ENCODE measurements around the gene KHDRBS1.
"Not testable (repeated sequence)": the region's sequence is repeated elsewhere in the genome, so short reads cannot be mapped to it uniquely, and the experiment has no call there.

- TF ChIP-seq POLR2A (IDR thresholded peaks at IDR 0.05) = not testable (repeated sequence)
- TF ChIP-seq, protein P1, sequence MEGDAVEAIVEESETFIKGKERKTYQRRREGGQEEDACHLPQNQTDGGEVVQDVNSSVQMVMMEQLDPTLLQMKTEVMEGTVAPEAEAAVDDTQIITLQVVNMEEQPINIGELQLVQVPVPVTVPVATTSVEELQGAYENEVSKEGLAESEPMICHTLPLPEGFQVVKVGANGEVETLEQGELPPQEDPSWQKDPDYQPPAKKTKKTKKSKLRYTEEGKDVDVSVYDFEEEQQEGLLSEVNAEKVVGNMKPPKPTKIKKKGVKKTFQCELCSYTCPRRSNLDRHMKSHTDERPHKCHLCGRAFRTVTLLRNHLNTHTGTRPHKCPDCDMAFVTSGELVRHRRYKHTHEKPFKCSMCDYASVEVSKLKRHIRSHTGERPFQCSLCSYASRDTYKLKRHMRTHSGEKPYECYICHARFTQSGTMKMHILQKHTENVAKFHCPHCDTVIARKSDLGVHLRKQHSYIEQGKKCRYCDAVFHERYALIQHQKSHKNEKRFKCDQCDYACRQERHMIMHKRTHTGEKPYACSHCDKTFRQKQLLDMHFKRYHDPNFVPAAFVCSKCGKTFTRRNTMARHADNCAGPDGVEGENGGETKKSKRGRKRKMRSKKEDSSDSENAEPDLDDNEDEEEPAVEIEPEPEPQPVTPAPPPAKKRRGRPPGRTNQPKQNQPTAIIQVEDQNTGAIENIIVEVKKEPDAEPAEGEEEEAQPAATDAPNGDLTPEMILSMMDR (IDR thresholded peaks at IDR 0.05) = not testable (repeated sequence)
Observed at GRCh38 chr1:32002285-32002684, 11.4 kb upstream of the KHDRBS1 start.

Data from body of pancreas (tissue), 4 donors.